GM12801 (cell line): ENCODE results near the gene NEDD4.

Source experiments
- CTCF ChIP-seq: IDR thresholded peaks from one replicate; pipeline ENCODE4 v1.5.1; 2011; ENCODE audit warnings: control low read depth; ENCODE audit not compliant: insufficient read length; ENCODE audit errors: extremely low read depth

NEDD4 gene

GRCh38 chr15:55846116-55846707 lies 147.2 kb downstream of the NEDD4 start:
- peak; percentile 57 for TF ChIP-seq CTCF

- no peak for TF ChIP-seq CTCF
These were observed 157.5 kb downstream of the NEDD4 start for GRCh38 chr15:55835866-55836265.

GRCh38 chr15:55834331-55834730 lies 159.1 kb downstream of the NEDD4 start:
- no peak for TF ChIP-seq CTCF

- no peak for TF ChIP-seq CTCF
These were observed 163.6 kb downstream of the NEDD4 start for GRCh38 chr15:55829826-55830225.

GRCh38 chr15:55827955-55828354 lies 165.5 kb downstream of the NEDD4 start:
- TF ChIP-seq CTCF = no peak

GRCh38 chr15:55827204-55827603 lies 166.2 kb downstream of the NEDD4 start:
- no peak for TF ChIP-seq CTCF

GRCh38 chr15:55824857-55825613 lies 168.4 kb downstream of the NEDD4 start:
- TF ChIP-seq CTCF = no peak
